Fibroblast of lung (primary cell): ENCODE measurements around the gene PKIG. TPM values are rescaled to one million over a fixed set of nuclear protein-coding genes. Genes with fewer than 3 reads are reported as not detected.
A peak's percentile ranks its signal among the peaks of the same experiment; 100 is the strongest.

Source experiments
- DNase-seq, 2 donors: peaks; one replicate each; pipeline versions ENCODE4 v3.0.0 to v3.0.0-alpha.2; 2010; ENCODE audit warnings: low read depth in 2 of 2
- H2AFZ ChIP-seq: 2 replicates; pipeline ENCODE4 v1.5.1; 2012; ENCODE audit warnings: low read length, control low read depth, inconsistent platforms
- H3K27ac ChIP-seq: 2 replicates; pipeline ENCODE4 v1.5.1; 2011; ENCODE audit warnings: low read length, control low read depth; ENCODE audit not compliant: insufficient read depth
- H3K27me3 ChIP-seq: 2 replicates; pipeline ENCODE4 v1.5.1; 2011; ENCODE audit warnings: mild to moderate bottlenecking, low read length; ENCODE audit not compliant: control insufficient read depth, insufficient read depth
- H3K36me3 ChIP-seq: 2 replicates; pipeline ENCODE4 v1.5.1; 2011; ENCODE audit warnings: low read length; ENCODE audit not compliant: control insufficient read depth, insufficient read depth
- H3K4me1 ChIP-seq: 2 replicates; pipeline ENCODE4 v1.5.1; 2011; ENCODE audit warnings: low read length; ENCODE audit not compliant: control insufficient read depth, insufficient read depth; ENCODE audit errors: extremely low read depth
- H3K4me2 ChIP-seq: 2 replicates; pipeline ENCODE4 v1.5.1; 2011; ENCODE audit warnings: low read length, control low read depth; ENCODE audit not compliant: insufficient read depth; ENCODE audit errors: extremely low read depth
- H3K4me3 ChIP-seq, 4 experiments: fragments of 200-600 bp in 1 of 4; sonication (generic) in 1 of 4; replicated peaks in 1 of 4; 2 replicates each; pipeline ENCODE4 v1.5.1; 2011 to 2016; ENCODE audit warnings: low read length in 4 of 4, low read depth in 3 of 4, mild to moderate bottlenecking in 3 of 4, control low read depth in 2 of 4, inconsistent platforms in 1 of 4, mixed read lengths in 1 of 4; ENCODE audit not compliant: insufficient read depth in 1 of 4; ENCODE audit errors: control extremely low read depth in 1 of 4
- H3K79me2 ChIP-seq: 2 replicates; pipeline ENCODE4 v1.5.1; 2012; ENCODE audit warnings: mild to moderate bottlenecking, low read length, inconsistent platforms; ENCODE audit not compliant: control insufficient read depth, insufficient read depth
- H3K9ac ChIP-seq: 2 replicates; pipeline ENCODE4 v1.5.1; 2011; ENCODE audit warnings: mild to moderate bottlenecking, low read length, control low read depth; ENCODE audit not compliant: insufficient read depth
- H3K9me3 ChIP-seq: 2 replicates; pipeline ENCODE4 v1.5.1; 2012; ENCODE audit warnings: low read depth, low read length; ENCODE audit not compliant: control insufficient read depth, insufficient read depth
- H4K20me1 ChIP-seq: 2 replicates; pipeline ENCODE4 v1.5.1; 2011; ENCODE audit warnings: low read length; ENCODE audit not compliant: control insufficient read depth, insufficient read depth; ENCODE audit errors: extremely low read depth
- CTCF ChIP-seq, 2 donors: IDR thresholded peaks in 1 of 2; conservative IDR thresholded peaks in 1 of 2; 1 replicate in 1 of 2; 2 replicates in 1 of 2; pipeline ENCODE4 v1.5.1; 2011 to 2012; ENCODE audit warnings: low read length in 2 of 2, control low read depth in 1 of 2, inconsistent platforms in 1 of 2, low read depth in 1 of 2, mild to moderate bottlenecking in 1 of 2
- EZH2 ChIP-seq: IDR thresholded peaks from 2 replicates; pipeline ENCODE4 v1.5.1; 2012; ENCODE audit warnings: low read length, control low read depth, mild to moderate bottlenecking; ENCODE audit errors: missing control alignments
- polyA plus RNA-seq, 2 donors: library from polyadenylated mRNA; depleted of rRNA in 1 of 2; stranded (reverse) in 1 of 2; unstranded in 1 of 2; fragments of >200 nt; gene quantifications; 2 replicates each; pipeline ENCODE4 v1.2.1, GENCODE V29; 2011 to 2012; ENCODE audit warnings: missing spikeins in 1 of 2
- total RNA-seq: library from RNA; depleted of rRNA; stranded (reverse); fragments of >200 nt; gene quantifications from 2 replicates; pipeline ENCODE4 v1.2.1, GENCODE V29; 2014

PKIG gene
- total and polyA plus RNA-seq, 2 donors (not counting 1 experiment from before 2014, with no cell fraction given) = 192 to 234 TPM

GRCh38 chr20:44640522-44640921 is 58.1 kb downstream of the PKIG start:
- no peak overlapping the region for H2AFZ ChIP-seq
- H3K79me2 ChIP-seq = no peaks in the 10 kb centered on the region
- no peak overlapping the region for H3K4me3 ChIP-seq
- H3K4me2 ChIP-seq = no peak overlapping the region
- H3K9me3 ChIP-seq = no peaks in the 10 kb centered on the region
- DNase-seq = no peak
- H3K4me1 ChIP-seq = peaks cover 12% of the 10 kb centered on the region
- H4K20me1 ChIP-seq = no peaks in the 10 kb centered on the region
- TF ChIP-seq EZH2 (no peak), CTCF (conservative IDR thresholded peaks at IDR 0.05 in 1 of 2, IDR thresholded peaks at IDR 0.05 in 1 of 2; ENCODE audit: low read depth in 1 of 2, low read length in 2 of 2) (no peak)
- no peaks in the 10 kb centered on the region for H3K36me3 ChIP-seq
- no peak overlapping the region for H3K9ac ChIP-seq
- no peak overlapping the region for H3K27ac ChIP-seq
- no peaks in the 10 kb centered on the region for H3K27me3 ChIP-seq

- H3K4me3 ChIP-seq = no peak overlapping the region
- no peak overlapping the region for H3K27ac ChIP-seq
- no peak overlapping the region for H3K4me2 ChIP-seq
- H3K9me3 ChIP-seq = no peaks in the 10 kb centered on the region
- no peaks in the 10 kb centered on the region for H4K20me1 ChIP-seq
- no peak for TF ChIP-seq CTCF (conservative IDR thresholded peaks at IDR 0.05 in 1 of 2, IDR thresholded peaks at IDR 0.05 in 1 of 2; ENCODE audit: low read depth in 1 of 2, low read length in 2 of 2)
- TF ChIP-seq EZH2 = no peak
- H3K27me3 ChIP-seq = no peaks in the 10 kb centered on the region
- no peaks in the 10 kb centered on the region for H3K36me3 ChIP-seq
- DNase-seq = no peak
- no peak overlapping the region for H3K9ac ChIP-seq
- peaks cover 14% of the 10 kb centered on the region for H3K4me1 ChIP-seq
- no peak overlapping the region for H2AFZ ChIP-seq
- H3K79me2 ChIP-seq = no peaks in the 10 kb centered on the region
Measured at GRCh38 chr20:44641325-44641724, 58.9 kb downstream of the PKIG start.

GRCh38 chr20:44642203-44643153 is 60.1 kb downstream of the PKIG start:
- TF ChIP-seq CTCF (conservative IDR thresholded peaks at IDR 0.05 in 1 of 2, IDR thresholded peaks at IDR 0.05 in 1 of 2; ENCODE audit: low read depth in 1 of 2, low read length in 2 of 2) (no peak), EZH2 (no peak)
- no peaks in the 10 kb centered on the region for H3K79me2 ChIP-seq
- peaks cover 18% of the 10 kb centered on the region for H3K4me1 ChIP-seq
- peak overlapping the region; percentile 17 for H3K4me2 ChIP-seq
- no peak overlapping the region for H3K4me3 ChIP-seq
- H3K36me3 ChIP-seq = no peaks in the 10 kb centered on the region
- H4K20me1 ChIP-seq = no peaks in the 10 kb centered on the region
- no peaks in the 10 kb centered on the region for H3K27me3 ChIP-seq
- no peaks in the 10 kb centered on the region for H3K9me3 ChIP-seq
- peak; percentile 87 to 91 for DNase-seq
- H3K9ac ChIP-seq = no peak overlapping the region
- H3K27ac ChIP-seq = peak overlapping the region; percentile 14
- peak overlapping the region; percentile 35 for H2AFZ ChIP-seq
